HEK293T (cell line): ENCODE data around the gene ERCC6.

Experiments used
- CTCF ChIA-PET: fragments of 350-600 bp; formaldehyde crosslinking; extraction: SDS; loops from one replicate; lab custom pipeline; 2021; ENCODE audit warnings: antibody characterized with exemption, inconsistent platforms; lab: Yijun Ruan, JAX
- POLR2A ChIA-PET: fragments of 350-600 bp; formaldehyde crosslinking; extraction: SDS; loops from one replicate; lab custom pipeline; 2020; ENCODE audit warnings: antibody characterized with exemption, inconsistent platforms; lab: Yijun Ruan, JAX
- DNase-seq: peaks from one replicate; pipeline ENCODE4 v3.0.0; 2012; ENCODE audit warnings: mixed read lengths; ENCODE audit errors: extremely low spot score
- ARNT ChIP-seq: fragments of 450-650 bp; IDR thresholded peaks from 2 replicates; pipeline ENCODE4 v1.6.1; 2017; ENCODE audit warnings: mild to moderate bottlenecking
- BHLHE40 ChIP-seq: fragments of 450-650 bp; IDR thresholded peaks from 2 replicates; pipeline ENCODE4 v1.6.1; 2016; ENCODE audit warnings: mild to moderate bottlenecking, moderate library complexity, borderline replicate concordance
- CTBP1 ChIP-seq: fragments of 450-650 bp; IDR thresholded peaks from 2 replicates; pipeline ENCODE4 v1.6.1; 2016; ENCODE audit warnings: borderline replicate concordance
- ELF4 ChIP-seq: fragments of 450-650 bp; IDR thresholded peaks from 2 replicates; pipeline ENCODE4 v1.6.1; 2017; ENCODE audit warnings: antibody characterized with exemption
- FOXA1 ChIP-seq: fragments of 450-650 bp; IDR thresholded peaks from 2 replicates; pipeline ENCODE4 v1.6.1; 2016; ENCODE audit warnings: mild to moderate bottlenecking
- FOXK2 ChIP-seq: fragments of 450-650 bp; IDR thresholded peaks from 2 replicates; pipeline ENCODE4 v1.6.1; 2016; ENCODE audit warnings: mild to moderate bottlenecking
- FOXM1 ChIP-seq: fragments of 450-650 bp; IDR thresholded peaks from 2 replicates; pipeline ENCODE4 v1.6.1; 2017; ENCODE audit warnings: mild to moderate bottlenecking, borderline replicate concordance
- HDGF ChIP-seq: fragments of 450-650 bp; IDR thresholded peaks from 2 replicates; pipeline ENCODE4 v1.6.1; 2017; ENCODE audit warnings: antibody characterized with exemption, borderline replicate concordance
- L3MBTL2 ChIP-seq: fragments of 450-650 bp; conservative IDR thresholded peaks from 2 replicates; pipeline ENCODE4 v1.6.1; 2016; ENCODE audit warnings: mild to moderate bottlenecking
- LEF1 ChIP-seq: fragments of 450-650 bp; IDR thresholded peaks from 2 replicates; pipeline ENCODE4 v1.6.1; 2017; ENCODE audit warnings: mild to moderate bottlenecking, borderline replicate concordance
- NFRKB ChIP-seq: fragments of 450-650 bp; IDR thresholded peaks from 2 replicates; pipeline ENCODE4 v1.6.1; 2016; ENCODE audit warnings: mild to moderate bottlenecking, moderate library complexity
- SP1 ChIP-seq: fragments of 450-650 bp; IDR thresholded peaks from 2 replicates; pipeline ENCODE4 v1.6.1; 2017
- SUZ12 ChIP-seq: fragments of 450-650 bp; IDR thresholded peaks from 2 replicates; pipeline ENCODE4 v1.6.1; 2016; ENCODE audit warnings: mild to moderate bottlenecking
- TARDBP ChIP-seq: fragments of 450-650 bp; IDR thresholded peaks from 2 replicates; pipeline ENCODE4 v1.6.1; 2016
- ZNF384 ChIP-seq: fragments of 450-650 bp; IDR thresholded peaks from 2 replicates; pipeline ENCODE4 v1.6.1; 2016
- TF ChIP-seq, protein P1 (sequence below): fragments of 450-650 bp; IDR thresholded peaks from 2 replicates; pipeline ENCODE4 v1.6.1; 2016

The ERCC6 gene

DNA sequence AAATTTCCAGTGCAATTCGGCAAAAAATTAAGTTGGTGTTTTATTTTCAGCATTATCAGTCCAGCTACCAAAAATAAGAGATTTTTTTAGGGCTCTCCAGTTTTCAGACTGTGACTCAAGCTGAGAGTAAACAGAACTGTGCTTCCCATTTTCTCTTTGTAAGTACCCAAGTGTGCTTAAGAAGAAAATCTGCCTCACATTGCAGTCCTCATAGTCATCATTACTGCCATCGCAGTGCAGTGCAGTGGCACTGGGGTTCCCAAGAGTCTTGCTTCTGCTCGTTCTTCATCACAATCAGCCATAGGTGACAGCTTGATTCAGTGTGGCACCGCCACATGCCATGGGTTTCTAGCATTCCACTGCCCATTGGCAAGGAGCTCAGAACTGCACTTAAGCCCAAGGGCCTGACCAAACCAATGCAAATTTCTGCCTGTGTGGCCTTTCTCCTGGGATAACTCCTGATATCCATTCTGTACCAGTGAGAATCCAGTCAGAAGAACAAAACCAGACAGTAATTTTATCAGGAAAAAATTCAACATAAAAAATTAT, 25.6 kb upstream of the ERCC6 start:
- TF ChIP-seq HDGF (no peak), L3MBTL2 (no peak), LEF1 (no peak)
- TF ChIP-seq, protein P1, sequence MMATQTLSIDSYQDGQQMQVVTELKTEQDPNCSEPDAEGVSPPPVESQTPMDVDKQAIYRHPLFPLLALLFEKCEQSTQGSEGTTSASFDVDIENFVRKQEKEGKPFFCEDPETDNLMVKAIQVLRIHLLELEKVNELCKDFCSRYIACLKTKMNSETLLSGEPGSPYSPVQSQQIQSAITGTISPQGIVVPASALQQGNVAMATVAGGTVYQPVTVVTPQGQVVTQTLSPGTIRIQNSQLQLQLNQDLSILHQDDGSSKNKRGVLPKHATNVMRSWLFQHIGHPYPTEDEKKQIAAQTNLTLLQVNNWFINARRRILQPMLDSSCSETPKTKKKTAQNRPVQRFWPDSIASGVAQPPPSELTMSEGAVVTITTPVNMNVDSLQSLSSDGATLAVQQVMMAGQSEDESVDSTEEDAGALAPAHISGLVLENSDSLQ, result no peak
- ChIA-PET POLR2A (no interaction called here), CTCF (no interaction called here)
- DNase-seq, result no peak

GRCh38 chr10:49562893-49563292, 24.0 kb upstream of the ERCC6 start:
- POLR2A ChIA-PET, result no interaction called here
- DNase-seq, result no peak
- CTCF ChIA-PET, result no interaction called here

DNA sequence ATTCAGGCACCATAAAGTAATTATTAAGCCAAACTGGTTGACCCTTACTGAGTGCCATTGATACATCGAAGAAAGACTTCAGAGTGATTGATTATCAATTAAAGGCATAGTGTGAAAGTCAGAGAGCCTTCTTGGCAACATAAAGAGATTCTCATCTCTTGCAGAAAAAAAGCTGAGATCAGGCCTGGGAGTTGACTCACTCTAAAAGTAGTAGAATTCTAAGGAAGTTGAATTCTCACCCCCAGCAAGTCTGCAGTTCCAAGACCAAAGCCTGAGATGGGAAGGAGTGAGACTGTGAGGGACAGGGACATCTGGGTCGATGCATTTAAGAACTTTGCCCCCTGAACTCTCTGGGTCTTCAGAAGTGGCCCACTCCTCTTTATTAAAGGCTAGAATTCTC, 21.6 kb upstream of the ERCC6 start:
- ChIA-PET CTCF (no interaction called here), POLR2A (no interaction called here)
- no peak for DNase-seq
- TF ChIP-seq, protein P1, result no peak
- TF ChIP-seq FOXM1 (no peak), ZNF384 (no peak), HDGF (no peak), FOXK2 (no peak), SUZ12 (no peak), FOXA1 (no peak), BHLHE40 (no peak), TARDBP (no peak), ARNT (no peak), ELF4 (no peak), NFRKB (no peak), LEF1 (no peak), CTBP1 (no peak), SP1 (no peak), L3MBTL2 (no peak)

More at GRCh38 chr10:49562893-49563292, 24.0 kb upstream of the ERCC6 start:
- TF ChIP-seq LEF1 (no peak), ZNF384 (no peak), BHLHE40 (no peak), TARDBP (no peak), NFRKB (no peak), ARNT (no peak), HDGF (no peak), ELF4 (no peak), CTBP1 (no peak), SUZ12 (no peak), SP1 (no peak), FOXA1 (no peak), FOXM1 (no peak), FOXK2 (no peak), L3MBTL2 (no peak)
- TF ChIP-seq, protein P1, result no peak

DNA sequence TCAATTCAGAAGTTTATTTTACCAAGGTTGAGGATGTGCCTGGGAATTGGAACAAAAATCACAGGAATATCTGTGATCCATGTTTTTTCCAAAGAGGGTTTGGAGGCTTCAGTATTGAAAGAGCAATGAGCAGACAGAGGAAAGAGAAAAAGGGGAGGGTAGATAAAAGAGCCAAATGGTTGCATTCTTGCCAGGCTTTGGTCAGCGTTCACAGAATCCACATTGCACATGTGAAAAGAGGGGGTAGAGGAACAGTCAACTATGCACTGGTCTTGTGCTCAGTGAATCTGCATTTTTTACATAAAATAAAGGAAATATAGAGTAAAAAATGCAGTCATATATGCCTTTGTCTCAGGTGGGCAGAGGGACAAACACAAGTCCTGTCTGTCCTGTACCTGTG, 20.6 kb upstream of the ERCC6 start:
- ChIA-PET POLR2A (no interaction called here), CTCF (no interaction called here)
- no peak for DNase-seq
- no peak for TF ChIP-seq TARDBP
- no peak for TF ChIP-seq SP1

DNA sequence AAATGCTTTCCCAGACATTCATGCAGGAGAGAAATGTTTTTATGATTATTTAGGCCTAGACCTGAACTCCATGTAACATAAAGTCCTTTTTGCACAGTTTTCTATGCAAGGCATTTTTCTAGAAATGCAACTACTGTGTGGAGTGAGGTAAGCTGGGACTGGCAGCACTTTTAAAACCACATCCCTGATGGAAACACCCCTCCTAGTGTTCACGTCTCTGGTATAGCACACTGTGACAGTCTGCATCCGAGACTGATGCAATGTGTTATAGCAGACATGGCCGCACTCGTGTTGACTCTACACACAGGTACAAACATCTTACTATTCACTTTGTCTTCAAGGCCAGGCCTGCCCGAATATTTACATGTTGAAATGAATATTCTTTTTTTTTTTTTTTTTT, 19.3 kb upstream of the ERCC6 start:
- ChIA-PET CTCF (no interaction called here), POLR2A (no interaction called here)
- DNase-seq, result no peak
- no peak for TF ChIP-seq NFRKB
- no peak for TF ChIP-seq BHLHE40
- TF ChIP-seq FOXM1, result no peak
- TF ChIP-seq SUZ12, result no peak
- no peak for TF ChIP-seq ELF4
- TF ChIP-seq ARNT, result no peak
- no peak for TF ChIP-seq CTBP1
- no peak for TF ChIP-seq SP1
- TF ChIP-seq, protein P1, result no peak
- no peak for TF ChIP-seq TARDBP
- TF ChIP-seq FOXA1, result no peak
- TF ChIP-seq L3MBTL2, result no peak
- TF ChIP-seq FOXK2, result no peak
- TF ChIP-seq LEF1, result no peak
- no peak for TF ChIP-seq ZNF384

DNA sequence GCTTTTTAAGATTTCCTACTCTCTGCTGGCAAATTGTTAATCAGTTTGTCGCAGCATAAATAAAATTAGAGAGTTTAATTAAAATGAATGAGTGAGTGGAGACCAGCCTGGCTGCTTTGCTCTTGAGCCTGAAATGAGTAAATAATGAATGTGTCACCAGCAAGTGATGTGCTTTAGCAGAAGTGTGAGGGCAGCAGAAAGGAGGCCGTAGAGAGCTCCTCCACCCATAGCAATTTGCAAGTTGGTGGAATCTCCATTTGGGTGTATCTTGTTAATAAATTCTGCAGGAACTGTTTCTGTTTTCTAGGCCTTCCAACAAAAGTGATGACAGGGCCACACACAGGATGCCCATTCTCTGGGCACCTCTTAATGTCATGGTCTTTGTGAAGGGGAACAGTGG, 18.8 kb upstream of the ERCC6 start:
- TF ChIP-seq L3MBTL2 (no peak), FOXM1 (no peak), FOXA1 (no peak), FOXK2 (no peak), NFRKB (no peak), HDGF (no peak), SUZ12 (no peak), ZNF384 (no peak), TARDBP (no peak)
- TF ChIP-seq, protein P1, result no peak
- CTCF ChIA-PET, result no interaction called here
- POLR2A ChIA-PET, result no interaction called here
- DNase-seq, result no peak
